GM21529 (cell line): ENCODE data around the gene GGT6.

ENCODE experiments used
- ATAC-seq: cut with Tn5 transposase; IDR thresholded peaks from one replicate; pipeline ENCODE4 v1.9.1; 2021; ENCODE audit not compliant: unreplicated experiment

Gene GGT6

GRCh38 chr17:4576729-4577322, 16.4 kb upstream of the GGT6 start:
- ATAC-seq = no peak

GRCh38 chr17:4576161-4576558, 15.8 kb upstream of the GGT6 start:
- no peak for ATAC-seq

- ATAC-seq = no peak
These were observed 14.2 kb upstream of the GGT6 start for GRCh38 chr17:4574448-4575045.

GRCh38 chr17:4573669-4574068, 13.3 kb upstream of the GGT6 start:
- ATAC-seq = no peak

DNA sequence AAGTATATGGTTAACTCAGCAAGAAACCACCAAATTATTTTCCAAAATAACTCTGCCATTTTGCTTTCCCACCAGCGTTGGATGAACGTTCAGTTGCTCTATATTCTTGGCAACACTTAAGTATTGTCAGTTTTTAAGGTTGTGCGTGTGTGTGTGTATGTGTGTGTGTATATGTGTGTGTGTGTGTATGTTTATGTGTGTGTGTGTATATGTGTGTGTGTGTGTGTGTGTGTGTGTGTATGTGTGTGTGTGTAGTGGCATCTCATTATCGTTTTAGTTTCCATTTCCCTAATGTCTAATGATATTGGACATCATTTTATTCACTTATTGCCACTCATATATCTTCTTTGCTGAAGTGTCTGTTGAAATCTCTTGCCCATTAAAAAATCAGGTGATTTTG, 12.7 kb upstream of the GGT6 start:
- ATAC-seq = no peak

DNA sequence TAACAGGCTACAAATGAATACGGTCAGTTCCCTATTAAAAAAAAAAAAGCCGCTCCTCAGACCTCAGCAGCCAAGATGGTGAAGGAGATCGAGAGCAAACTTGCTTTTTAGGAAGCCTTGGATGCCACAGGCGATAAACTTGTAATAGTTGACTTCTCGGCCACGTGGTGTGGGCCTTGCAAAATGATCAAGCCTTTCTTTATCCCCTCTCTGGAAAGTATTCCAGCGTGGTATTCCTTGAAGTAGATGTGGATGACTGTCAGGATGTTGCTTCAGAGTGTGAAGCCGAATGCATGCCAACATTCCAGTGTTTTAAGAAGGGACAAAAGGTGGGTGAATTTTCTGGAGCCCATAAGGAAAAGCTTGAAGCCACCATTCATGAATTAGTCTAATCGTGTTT, 11.8 kb upstream of the GGT6 start:
- no peak for ATAC-seq

DNA sequence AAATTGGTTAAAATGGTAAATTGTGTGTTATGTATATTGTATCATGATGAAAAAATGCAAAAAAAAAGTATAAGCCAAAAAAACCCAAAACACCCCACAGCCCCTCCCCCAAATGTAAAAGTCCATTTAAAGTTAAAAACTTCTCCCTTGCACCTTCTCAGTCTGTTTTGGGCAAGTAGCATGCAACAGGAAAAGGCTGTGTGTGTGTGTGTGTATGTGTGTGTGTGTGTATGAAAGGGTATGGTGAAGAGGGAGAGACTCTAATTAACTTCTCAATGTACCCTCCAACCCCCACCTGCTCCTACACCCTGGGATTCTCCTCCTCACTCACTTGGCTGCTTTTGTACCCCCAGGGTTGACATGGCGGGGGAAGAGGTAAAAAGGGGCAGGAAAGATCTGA, 9.2 kb upstream of the GGT6 start:
- ATAC-seq = no peak

DNA sequence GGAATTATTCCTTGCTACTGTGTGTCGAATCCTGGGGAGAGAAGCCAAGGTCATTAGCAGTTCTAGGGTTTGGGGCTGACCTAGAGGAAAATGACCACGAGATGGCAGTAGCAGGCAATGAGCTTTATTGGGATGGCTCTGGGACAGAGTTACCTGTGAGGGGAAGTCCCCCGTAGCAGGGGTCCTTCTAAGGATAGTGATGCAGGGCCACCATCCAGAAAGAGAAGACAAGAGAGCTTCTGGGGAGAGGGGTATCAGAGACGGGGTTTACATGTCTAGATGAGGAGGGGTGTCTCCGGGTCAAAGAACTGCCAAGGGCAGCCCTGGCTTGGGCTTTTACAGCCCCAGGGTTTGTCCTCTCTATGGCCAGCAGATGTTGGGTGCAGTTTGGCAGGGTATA, 6.4 kb upstream of the GGT6 start:
- ATAC-seq = no peak

DNA sequence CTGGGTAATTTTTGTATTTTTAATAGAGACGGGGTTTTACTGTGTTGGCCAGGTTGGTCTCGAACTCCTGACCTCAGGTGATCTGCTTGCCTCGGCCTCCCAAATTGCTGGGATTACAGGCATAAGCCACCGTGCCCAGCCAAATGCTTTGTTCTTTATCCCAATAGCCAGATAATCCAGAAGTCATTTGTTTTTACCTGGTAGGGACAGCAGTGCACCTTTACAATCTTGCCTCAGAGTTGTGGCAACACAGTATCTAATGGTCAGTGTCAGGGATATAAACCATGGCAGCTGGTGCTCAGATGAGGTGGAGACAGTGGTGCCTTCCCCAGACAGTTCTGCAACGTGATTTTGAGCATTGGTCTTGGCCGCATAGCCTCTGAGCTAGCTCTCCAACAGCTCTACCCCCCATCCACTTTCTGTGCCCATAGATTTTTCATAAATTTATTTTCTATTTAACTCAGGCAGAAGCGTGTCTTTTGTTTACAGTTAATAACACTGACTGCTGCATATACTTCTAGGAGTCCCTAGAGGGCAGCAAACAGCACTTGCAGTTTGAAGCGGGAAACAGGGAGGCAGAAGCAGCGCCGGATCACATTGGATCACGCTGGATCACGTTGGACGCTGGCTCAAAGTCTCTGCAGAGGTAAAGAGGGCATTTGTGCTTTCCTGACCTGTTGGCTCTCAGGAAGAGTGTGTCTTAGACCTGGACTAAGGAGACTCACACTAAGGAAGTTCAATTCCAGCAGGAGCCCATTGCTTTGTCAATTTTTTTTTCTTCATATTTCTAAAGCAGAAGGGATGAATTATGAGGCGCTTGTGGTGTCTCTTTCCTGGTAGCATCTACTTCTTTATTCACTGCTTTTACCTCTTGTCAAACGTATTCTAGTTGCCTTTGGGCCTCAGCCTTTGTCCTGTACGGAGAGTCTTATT, 5.1 kb upstream of the GGT6 start:
- ATAC-seq = no peak

- no peak for ATAC-seq
These were observed 1.9 kb upstream of the GGT6 start for GRCh38 chr17:4562015-4562969.

DNA sequence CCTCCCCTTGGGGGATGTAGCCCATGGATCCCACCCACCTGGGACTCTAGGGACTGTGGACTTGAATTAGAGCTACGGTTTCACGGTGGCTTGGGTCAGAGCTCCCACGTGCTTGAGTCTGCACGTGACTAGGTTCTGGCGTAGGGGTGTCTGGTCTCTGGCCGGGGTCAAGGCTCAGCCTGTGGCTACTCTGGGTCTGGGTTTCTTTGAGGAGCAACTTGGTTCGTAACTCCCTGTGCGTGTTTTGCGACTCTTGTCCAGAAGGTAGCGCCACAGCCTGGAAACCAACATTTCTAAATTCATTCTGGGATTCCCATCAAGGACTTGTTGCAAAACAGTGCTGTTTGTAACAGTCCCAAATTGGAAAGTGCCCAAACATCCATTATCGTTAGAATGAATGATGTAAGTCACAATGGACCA, 470 bp upstream of the GGT6 start:
- no peak for ATAC-seq

DNA sequence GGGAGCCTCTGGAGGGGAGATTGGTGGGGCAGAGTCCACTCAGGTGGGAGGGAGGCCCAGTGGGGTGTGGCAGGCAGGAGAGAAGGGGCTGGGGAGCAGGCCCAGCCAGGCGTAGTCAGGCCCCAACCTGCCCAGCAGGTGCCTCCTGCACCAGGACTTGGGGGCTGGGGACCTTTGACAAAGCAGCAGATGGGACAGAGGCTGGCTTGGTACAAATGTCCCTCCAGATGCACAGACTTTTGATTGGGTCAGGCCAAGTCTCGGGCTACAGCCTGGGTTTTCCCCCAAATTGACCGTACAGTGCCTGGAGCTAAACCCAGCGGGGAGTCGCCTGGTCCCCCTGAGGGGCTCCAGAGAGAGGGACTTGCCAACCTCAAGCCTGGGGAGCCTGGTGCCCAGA, 411 bp downstream of the GGT6 start:
- ATAC-seq = no peak

- no peak for ATAC-seq
These were observed 1.1 kb downstream of the GGT6 start for GRCh38 chr17:4559139-4559791.

- no peak for ATAC-seq
These were observed 1.9 kb downstream of the GGT6 start for GRCh38 chr17:4558347-4558971.

- ATAC-seq = no peak
These were observed 2.6 kb downstream of the GGT6 start for GRCh38 chr17:4557626-4558346.

DNA sequence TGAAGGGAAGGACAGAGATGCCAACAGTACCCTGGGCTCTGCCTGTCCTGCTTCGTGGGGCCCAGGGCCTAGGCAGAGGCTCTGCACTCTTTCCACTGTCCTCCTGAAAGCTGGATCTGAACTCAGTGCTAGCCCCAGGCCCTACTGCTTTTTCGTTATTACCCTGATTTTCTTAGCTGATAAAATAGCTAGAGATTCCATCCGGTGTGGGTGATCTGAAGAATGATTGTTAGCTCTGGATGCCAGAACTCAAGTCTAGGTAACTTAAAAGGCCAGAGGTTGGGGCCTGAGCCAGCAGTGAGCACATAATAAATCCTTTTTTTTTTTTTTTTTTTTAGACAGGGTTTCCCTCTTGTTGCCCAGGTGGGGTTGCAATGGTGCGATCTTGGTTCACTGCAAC, 3.4 kb downstream of the GGT6 start:
- no peak for ATAC-seq

- ATAC-seq = no peak
These were observed 4.3 kb downstream of the GGT6 start for GRCh38 chr17:4555873-4556759.

- ATAC-seq = peak; percentile 79
These were observed 5.2 kb downstream of the GGT6 start, which contains the start of gene MYBBP1A for GRCh38 chr17:4554997-4555799. Gene MYBBP1A, minus strand, starts transcription at chr17:4555384. Its CDS starts 60 bp downstream, at chr17:4555324.
